DND-41 (cell line): ENCODE results near the gene RFX1.

Experiments used
- ATAC-seq: fragments of 200-7000 bp; cut with Tn5 transposase; 3 replicates; pipeline ENCODE4 v1.9.1; 2021; ENCODE audit warnings: low read depth; ENCODE audit not compliant: insufficient read depth
- DNase-seq: peaks from one replicate; pipeline ENCODE4 v3.0.0-alpha.2; 2020
- H2AFZ ChIP-seq: 2 replicates; pipeline ENCODE4 v1.6.0; 2012; ENCODE audit warnings: low read depth, low read length
- H3K27ac ChIP-seq: 2 replicates; pipeline ENCODE4 v1.5.1; 2012; ENCODE audit warnings: low read length, inconsistent platforms
- H3K27me3 ChIP-seq: fragments of 200-600 bp; sonication (generic); 2 replicates; pipeline ENCODE4 v1.6.0; 2012; ENCODE audit warnings: low read length, mild to moderate bottlenecking, inconsistent platforms; ENCODE audit not compliant: insufficient read depth, poor library complexity
- H3K36me3 ChIP-seq: 2 replicates; pipeline ENCODE4 v1.5.1; 2012; ENCODE audit warnings: low read length, inconsistent platforms; ENCODE audit not compliant: insufficient read depth
- H3K4me1 ChIP-seq: 2 replicates; pipeline ENCODE4 v1.5.1; 2012; ENCODE audit warnings: mild to moderate bottlenecking, low read length; ENCODE audit not compliant: insufficient read depth
- H3K4me2 ChIP-seq: 2 replicates; pipeline ENCODE4 v1.6.0; 2012; ENCODE audit warnings: mild to moderate bottlenecking, moderate library complexity, low read length, inconsistent platforms; ENCODE audit not compliant: insufficient read depth
- H3K4me3 ChIP-seq, 2 experiments: fragments of 200-600 bp in 1 of 2; shearing (Covaris generic) in 1 of 2; 2 replicates each; pipeline ENCODE4 v1.5.1; 2012 to 2016; ENCODE audit warnings: inconsistent platforms in 2 of 2, low read length in 2 of 2, mild to moderate bottlenecking in 2 of 2, low read depth in 1 of 2, moderate library complexity in 1 of 2
- H3K79me2 ChIP-seq: 2 replicates; pipeline ENCODE4 v1.6.0; 2012; ENCODE audit warnings: low read length, inconsistent platforms; ENCODE audit not compliant: insufficient read depth
- H3K9ac ChIP-seq: 2 replicates; pipeline ENCODE4 v1.6.0; 2012; ENCODE audit warnings: low read depth, mild to moderate bottlenecking, inconsistent platforms, low read length, moderate library complexity
- H3K9me3 ChIP-seq: 2 replicates; pipeline ENCODE4 v1.5.1; 2012; ENCODE audit warnings: low read length, moderate library complexity, mild to moderate bottlenecking, inconsistent platforms; ENCODE audit not compliant: insufficient read depth, severe bottlenecking
- H4K20me1 ChIP-seq: 2 replicates; pipeline ENCODE4 v1.6.0; 2012; ENCODE audit warnings: low read length; ENCODE audit not compliant: insufficient read depth
- EZH2 ChIP-seq: IDR thresholded peaks from 3 replicates; pipeline ENCODE4 v1.6.1; 2012; ENCODE audit warnings: borderline replicate concordance, low read depth, mild to moderate bottlenecking, moderate library complexity, low read length, inconsistent platforms; ENCODE audit not compliant: severe bottlenecking
- TF ChIP-seq, protein P1 (sequence below): IDR thresholded peaks from 2 replicates; pipeline ENCODE4 v1.5.1; 2012; ENCODE audit warnings: borderline replicate concordance, low read length, moderate library complexity, mild to moderate bottlenecking; ENCODE audit not compliant: poor library complexity, severe bottlenecking; ENCODE audit errors: extremely low read depth

The RFX1 gene

DNA sequence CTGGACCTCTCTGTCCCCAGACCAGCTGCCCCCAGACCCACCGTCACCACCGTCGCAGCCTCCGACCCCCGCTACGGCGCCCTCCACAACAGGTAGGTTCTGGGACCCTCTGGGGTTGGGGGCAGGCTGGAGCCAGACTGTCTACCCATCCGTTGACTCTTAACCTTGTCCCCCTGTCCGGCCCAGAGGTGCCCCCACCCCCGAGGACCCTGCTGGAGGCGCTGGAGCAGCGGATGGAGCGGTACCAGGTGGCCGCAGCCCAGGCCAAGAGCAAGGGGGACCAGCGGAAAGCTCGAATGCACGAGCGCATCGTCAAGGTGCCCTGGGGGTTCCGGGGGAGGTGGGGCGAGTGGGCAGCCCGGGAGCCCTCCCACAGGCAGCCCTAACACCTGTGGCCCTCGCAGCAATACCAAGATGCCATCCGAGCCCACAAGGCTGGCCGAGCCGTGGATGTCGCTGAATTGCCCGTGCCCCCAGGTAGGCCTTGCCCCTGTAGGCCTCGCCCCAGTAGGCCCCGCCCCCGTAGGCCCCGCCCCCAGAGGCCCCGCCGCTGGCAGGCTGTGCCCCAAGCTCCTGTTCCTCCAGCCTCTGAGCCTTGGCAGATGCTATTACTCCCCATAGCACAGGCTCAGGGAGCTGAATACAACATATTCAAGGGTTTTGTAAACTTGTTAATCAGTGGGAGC lies 87.3 kb downstream of the RFX1 start:
- H3K27ac ChIP-seq, result no peak overlapping the region

DNA sequence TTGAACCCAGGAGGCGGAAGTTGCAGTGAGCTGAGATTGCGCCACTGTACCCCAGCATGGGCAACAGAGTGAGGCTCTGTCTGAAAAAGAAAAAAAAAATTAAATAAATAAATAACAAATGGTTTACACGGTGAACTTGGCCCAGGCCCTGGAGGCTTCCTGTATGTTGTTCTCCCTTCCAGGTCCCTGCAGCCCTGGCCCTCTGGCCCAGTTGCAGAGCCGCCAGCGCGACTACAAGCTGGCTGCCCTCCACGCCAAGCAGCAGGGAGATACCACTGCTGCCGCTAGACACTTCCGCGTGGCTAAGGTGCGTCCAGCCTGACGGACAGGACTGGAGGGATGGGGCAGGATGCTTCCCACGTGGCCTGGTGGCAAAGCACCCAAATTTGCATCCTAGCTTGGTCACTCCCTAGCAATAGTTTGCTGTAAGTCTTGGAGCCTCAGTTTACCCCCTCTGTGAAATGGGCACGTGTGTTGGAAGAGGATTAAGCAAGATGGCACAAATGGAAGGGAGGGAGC lies 88.2 kb downstream of the RFX1 start:
- Histone ChIP-seq H3K9ac (no peak overlapping the region), H3K36me3 (peaks cover 76% of the 10 kb centered on the region), H3K27me3 (no peaks in the 10 kb centered on the region), H3K27ac (no peak overlapping the region), H3K79me2 (no peaks in the 10 kb centered on the region), H4K20me1 (no peaks in the 10 kb centered on the region), H2AFZ (no peak overlapping the region), H3K4me3 (no peak overlapping the region), H3K4me1 (no peaks in the 10 kb centered on the region), H3K4me2 (no peak overlapping the region), H3K9me3 (peaks cover 4% of the 10 kb centered on the region)
- TF ChIP-seq, protein P1, sequence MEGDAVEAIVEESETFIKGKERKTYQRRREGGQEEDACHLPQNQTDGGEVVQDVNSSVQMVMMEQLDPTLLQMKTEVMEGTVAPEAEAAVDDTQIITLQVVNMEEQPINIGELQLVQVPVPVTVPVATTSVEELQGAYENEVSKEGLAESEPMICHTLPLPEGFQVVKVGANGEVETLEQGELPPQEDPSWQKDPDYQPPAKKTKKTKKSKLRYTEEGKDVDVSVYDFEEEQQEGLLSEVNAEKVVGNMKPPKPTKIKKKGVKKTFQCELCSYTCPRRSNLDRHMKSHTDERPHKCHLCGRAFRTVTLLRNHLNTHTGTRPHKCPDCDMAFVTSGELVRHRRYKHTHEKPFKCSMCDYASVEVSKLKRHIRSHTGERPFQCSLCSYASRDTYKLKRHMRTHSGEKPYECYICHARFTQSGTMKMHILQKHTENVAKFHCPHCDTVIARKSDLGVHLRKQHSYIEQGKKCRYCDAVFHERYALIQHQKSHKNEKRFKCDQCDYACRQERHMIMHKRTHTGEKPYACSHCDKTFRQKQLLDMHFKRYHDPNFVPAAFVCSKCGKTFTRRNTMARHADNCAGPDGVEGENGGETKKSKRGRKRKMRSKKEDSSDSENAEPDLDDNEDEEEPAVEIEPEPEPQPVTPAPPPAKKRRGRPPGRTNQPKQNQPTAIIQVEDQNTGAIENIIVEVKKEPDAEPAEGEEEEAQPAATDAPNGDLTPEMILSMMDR, result no peak
- TF ChIP-seq EZH2, result no peak
- ATAC-seq, result no peak
- no peak for DNase-seq

More for the DNA sequence above, 87.3 kb downstream of the RFX1 start:
- H3K9me3 ChIP-seq, result peaks cover 4% of the 10 kb centered on the region
- no peaks in the 10 kb centered on the region for H3K79me2 ChIP-seq
- H3K27me3 ChIP-seq, result no peaks in the 10 kb centered on the region
- DNase-seq, result no peak
- H3K4me1 ChIP-seq, result no peaks in the 10 kb centered on the region
- H3K4me2 ChIP-seq, result no peak overlapping the region
- H2AFZ ChIP-seq, result no peak overlapping the region
- no peak overlapping the region for H3K9ac ChIP-seq
- TF ChIP-seq EZH2, result no peak
- H4K20me1 ChIP-seq, result no peaks in the 10 kb centered on the region
- peaks cover 76% of the 10 kb centered on the region for H3K36me3 ChIP-seq
- no peak overlapping the region for H3K4me3 ChIP-seq
- ATAC-seq, result no peak

DNA sequence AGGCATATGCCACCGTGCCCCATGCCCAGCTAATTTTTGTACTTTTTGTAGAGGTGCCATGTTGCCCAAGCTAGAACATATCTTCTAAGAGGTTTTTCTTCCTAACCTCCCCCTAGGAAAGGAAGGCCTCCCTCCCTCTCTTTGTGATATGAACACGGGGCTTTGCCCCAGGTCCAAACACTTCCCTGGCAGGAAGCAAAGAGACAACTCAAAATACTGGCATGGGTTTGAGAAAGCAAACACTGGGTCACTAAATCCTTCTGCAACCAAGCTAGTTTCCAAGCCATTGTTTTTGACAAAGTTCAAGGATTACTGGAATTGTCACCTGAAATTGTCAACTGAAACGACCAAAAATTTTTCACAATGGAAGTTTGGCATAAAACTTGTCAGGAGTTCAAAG lies 91.3 kb downstream of the RFX1 start:
- H4K20me1 ChIP-seq, result no peaks in the 10 kb centered on the region
- no peak overlapping the region for H3K4me2 ChIP-seq
- H3K9me3 ChIP-seq, result no peaks in the 10 kb centered on the region
- ATAC-seq, result no peak
- peaks cover 71% of the 10 kb centered on the region for H3K36me3 ChIP-seq
- H3K9ac ChIP-seq, result no peak overlapping the region
- H3K4me3 ChIP-seq, result no peak overlapping the region
- H3K27ac ChIP-seq, result no peak overlapping the region
- DNase-seq, result no peak
- no peaks in the 10 kb centered on the region for H3K4me1 ChIP-seq
- no peaks in the 10 kb centered on the region for H3K79me2 ChIP-seq
- H2AFZ ChIP-seq, result no peak overlapping the region
- H3K27me3 ChIP-seq, result no peaks in the 10 kb centered on the region
- TF ChIP-seq, protein P1, result no peak
- no peak for TF ChIP-seq EZH2

- Histone ChIP-seq H3K9ac (no peak overlapping the region), H3K4me2 (no peak overlapping the region), H3K36me3 (peaks cover 66% of the 10 kb centered on the region)
Observed at GRCh38 chr19:13913352-13913751, 92.8 kb downstream of the RFX1 start.

More at GRCh38 chr19:13913352-13913751, 92.8 kb downstream of the RFX1 start:
- Histone ChIP-seq H3K4me3 (no peak overlapping the region), H4K20me1 (no peaks in the 10 kb centered on the region), H3K79me2 (0 out of 2 replicates have a peak, but pooled peaks cover 4% of the 10 kb centered on the region), H3K27ac (no peak overlapping the region), H3K27me3 (no peaks in the 10 kb centered on the region), H3K9me3 (no peaks in the 10 kb centered on the region), H3K4me1 (peaks cover 4% of the 10 kb centered on the region; the same call in 1 of the 2 replicates), H2AFZ (no peak overlapping the region)
- DNase-seq (no peak), ATAC-seq (no peak)
- no peak for TF ChIP-seq EZH2
- TF ChIP-seq, protein P1, result no peak
